Limb (tissue), 2 donors: ENCODE data around the gene MRPS15.
A peak's percentile ranks its signal among the peaks of the same experiment; 100 is the strongest.
"Not testable (repeated sequence)": the region's sequence is repeated elsewhere in the genome, so short reads cannot be mapped to it uniquely, and the experiment has no call there.

Experiments used
- DNase-seq, 2 donors: peaks; one replicate each; pipeline ENCODE4 v3.0.0-alpha.2; 2016; ENCODE audit errors: extremely low spot score in 2 of 2

The MRPS15 gene

GRCh38 chr1:36463803-36464604 is at the start of gene MRPS15:
Gene MRPS15, minus strand, starts transcription at chr1:36464384. Its CDS starts 109 bp downstream, at chr1:36464275.
- peak; percentile 95 to 96 for DNase-seq

GRCh38 chr1:36512842-36513241 is 48.7 kb upstream of the MRPS15 start:
- no peak for DNase-seq

GRCh38 chr1:36511804-36512798 is 47.9 kb upstream of the MRPS15 start:
- DNase-seq: no peak

- not testable (repeated sequence) for DNase-seq
These were observed 47.0 kb upstream of the MRPS15 start for GRCh38 chr1:36511220-36511619.

- DNase-seq: no peak
These were observed 46.2 kb upstream of the MRPS15 start for GRCh38 chr1:36510418-36510817.

- DNase-seq: no peak
These were observed 44.1 kb upstream of the MRPS15 start for GRCh38 chr1:36508257-36508656.

- no peak for DNase-seq
These were observed 42.2 kb upstream of the MRPS15 start for GRCh38 chr1:36506276-36506920.

- DNase-seq: no peak
These were observed 39.5 kb upstream of the MRPS15 start for GRCh38 chr1:36503733-36504132.

- no peak for DNase-seq
These were observed 39.0 kb upstream of the MRPS15 start for GRCh38 chr1:36503159-36503558.

GRCh38 chr1:36502616-36503015 is 38.4 kb upstream of the MRPS15 start:
- DNase-seq: no peak

GRCh38 chr1:36501911-36502310 is 37.7 kb upstream of the MRPS15 start:
- not testable (repeated sequence) for DNase-seq

GRCh38 chr1:36497207-36497606 is 33.0 kb upstream of the MRPS15 start:
- no peak for DNase-seq

GRCh38 chr1:36494971-36495370 is 30.8 kb upstream of the MRPS15 start:
- no peak for DNase-seq

- DNase-seq: no peak
These were observed 29.3 kb upstream of the MRPS15 start for GRCh38 chr1:36493524-36493923.

GRCh38 chr1:36492491-36492890 is 28.3 kb upstream of the MRPS15 start:
- DNase-seq: no peak

GRCh38 chr1:36489258-36490051 is 25.3 kb upstream of the MRPS15 start:
- DNase-seq: not testable (repeated sequence)

- DNase-seq: no peak
These were observed 23.7 kb upstream of the MRPS15 start for GRCh38 chr1:36487906-36488305.

- DNase-seq: not testable (repeated sequence)
These were observed 23.1 kb upstream of the MRPS15 start for GRCh38 chr1:36487336-36487725.

GRCh38 chr1:36486439-36487335 is 22.5 kb upstream of the MRPS15 start:
- DNase-seq: no peak

GRCh38 chr1:36486093-36486438 is 21.9 kb upstream of the MRPS15 start:
- DNase-seq: no peak
